Calu3 (cell line): ENCODE measurements around the gene FBXO42. TPM values are rescaled to one million over a fixed set of nuclear protein-coding genes. Genes with fewer than 3 reads are reported as not detected.

Experiments used
- BruUV-seq: library from RNA; stranded (reverse); fragments of 400-500 nt; replicated peaks from 2 replicates; lab custom pipeline; 2021; lab: Mats Ljungman, UMichigan
- CTCF ChIA-PET: fragments of 300-600 bp; sonication (Branson Sonifier 250); formaldehyde crosslinking; loops from one replicate; lab custom pipeline; 2022; ENCODE audit warnings: antibody characterized with exemption; lab: Charles Lee
- DNase-seq: peaks from one replicate; pipeline ENCODE4 v3.0.0; 2022
- H3K27ac Mint-ChIP-seq: one replicate; pipeline ENCODE4 v1.8.0; 2022; ENCODE audit warnings: mixed read lengths; ENCODE audit not compliant: unreplicated experiment
- H3K27me3 Mint-ChIP-seq: one replicate; pipeline ENCODE4 v1.8.0; 2022; ENCODE audit warnings: mixed read lengths; ENCODE audit not compliant: unreplicated experiment
- H3K36me3 Mint-ChIP-seq: one replicate; pipeline ENCODE4 v1.8.0; 2022; ENCODE audit warnings: mild to moderate bottlenecking, moderate library complexity, mixed read lengths; ENCODE audit not compliant: insufficient read depth, unreplicated experiment
- H3K4me1 Mint-ChIP-seq: one replicate; pipeline ENCODE4 v1.8.0; 2022; ENCODE audit warnings: mild to moderate bottlenecking, low read depth, mixed read lengths; ENCODE audit not compliant: unreplicated experiment
- H3K4me3 Mint-ChIP-seq: one replicate; pipeline ENCODE4 v1.8.0; 2022; ENCODE audit warnings: mild to moderate bottlenecking, low read depth, moderate library complexity, mixed read lengths; ENCODE audit not compliant: unreplicated experiment
- H3K9me3 Mint-ChIP-seq: one replicate; pipeline ENCODE4 v1.8.0; 2022; ENCODE audit warnings: low read depth, mixed read lengths; ENCODE audit not compliant: unreplicated experiment
- CTCF ChIP-seq: fragments of 200-600 bp; IDR thresholded peaks from one replicate; pipeline ENCODE4 v1.8.0; 2022; ENCODE audit warnings: antibody characterized with exemption; ENCODE audit not compliant: unreplicated experiment
- intact Hi-C: fragments of 100-400 bp; cut with micrococcal nuclease; formaldehyde crosslinking; loops from one replicate; pipeline ENCODE4 v1.10.0; 2022; ENCODE audit not compliant: unreplicated experiment
- total RNA-seq: library from RNA; stranded (reverse); gene quantifications from 2 replicates; pipeline ENCODE4 v1.2.3, GENCODE V29; 2022

Gene FBXO42
- total RNA-seq, 1 experiment from 2014 or later: 10.6 TPM

DNA sequence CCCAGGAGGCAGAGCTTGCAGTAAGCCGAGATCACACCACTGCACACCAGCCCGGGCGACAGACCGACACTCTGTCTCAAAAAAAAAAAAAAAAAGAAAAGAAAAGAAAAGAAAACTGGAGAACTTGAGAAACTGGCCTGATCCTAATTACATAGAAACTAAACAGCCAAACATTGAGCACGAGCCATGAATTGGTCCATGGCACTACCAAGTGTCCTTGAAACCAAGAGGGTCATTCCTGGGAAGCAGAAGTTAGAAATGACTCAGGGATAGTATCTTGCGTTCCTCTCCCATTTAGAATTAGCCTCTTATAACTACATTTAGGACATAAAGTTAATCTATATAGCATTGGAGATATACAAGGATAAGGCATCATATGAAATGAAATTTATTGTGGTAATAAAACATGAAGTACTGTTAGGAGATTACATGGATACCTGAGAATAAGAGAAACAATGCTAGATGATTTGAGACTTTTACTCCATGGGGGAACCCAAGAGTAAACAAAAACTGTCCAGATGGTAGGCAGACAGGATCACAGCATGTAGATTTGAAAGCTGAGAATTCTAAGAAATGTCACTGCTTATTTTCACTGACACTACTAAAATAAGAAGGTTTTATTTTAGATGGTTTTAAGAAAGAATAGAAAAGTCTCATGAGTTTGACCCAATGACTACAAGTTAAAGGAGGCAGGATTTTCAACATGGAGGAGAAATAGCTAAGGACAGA, 75.8 kb downstream of the FBXO42 start:
- Mint-ChIP-seq H3K27ac (no peak overlapping the region), H3K9me3 (no peaks in the 10 kb centered on the region), H3K4me3 (no peak overlapping the region), H3K36me3 (peaks cover 4% of the 10 kb centered on the region), H3K27me3 (no peaks in the 10 kb centered on the region), H3K4me1 (no peaks in the 10 kb centered on the region)
- TF ChIP-seq CTCF: no peak
- no peak for DNase-seq
- intact Hi-C loops: no loop called here
- CTCF ChIA-PET: interaction anchor here (0.6 kb wide), 1 partner anchor 18 kb away, joined by 3 read pairs; no protein-coding TSS in a partner anchor
- no TSS peak for BruUV-seq

DNA sequence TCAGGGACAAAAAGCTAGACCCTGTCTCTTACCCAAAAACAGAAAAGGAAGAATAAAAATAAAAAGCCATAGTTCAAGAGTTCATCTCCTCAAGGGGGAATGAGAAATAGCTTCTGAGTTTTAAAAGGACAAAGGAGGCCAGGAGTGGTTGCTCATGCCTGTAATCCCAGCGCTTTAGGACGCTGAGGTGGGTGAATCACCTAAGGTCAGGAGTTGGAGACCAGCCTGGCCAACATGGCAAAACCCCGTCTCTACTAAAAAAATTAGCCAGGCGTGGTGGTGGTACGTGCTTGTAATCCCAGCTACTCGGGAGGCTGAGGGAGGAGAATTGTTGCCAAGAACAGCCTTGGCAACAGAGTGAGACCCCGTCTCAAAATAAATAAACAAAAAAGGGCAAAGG, 76.7 kb downstream of the FBXO42 start:
- CTCF ChIA-PET: interaction anchor here (0.6 kb wide), 1 partner anchor 18 kb away, joined by 3 read pairs; no protein-coding TSS in a partner anchor
- no peak for DNase-seq
- Mint-ChIP-seq H3K36me3 (peaks cover 4% of the 10 kb centered on the region), H3K27ac (no peak overlapping the region), H3K4me1 (peaks cover 7% of the 10 kb centered on the region), H3K4me3 (no peak overlapping the region), H3K27me3 (no peaks in the 10 kb centered on the region), H3K9me3 (no peaks in the 10 kb centered on the region)
- intact Hi-C loops: no loop called here
- TF ChIP-seq CTCF: no peak
- no TSS peak for BruUV-seq

- intact Hi-C loops: no loop called here
- peaks cover 15% of the 10 kb centered on the region for H3K4me1 Mint-ChIP-seq
- CTCF ChIA-PET: no interaction called here
- no peak overlapping the region for H3K4me3 Mint-ChIP-seq
- no peak overlapping the region for H3K27ac Mint-ChIP-seq
- TF ChIP-seq CTCF: no peak
- H3K36me3 Mint-ChIP-seq: no peaks in the 10 kb centered on the region
- DNase-seq: no peak
- no peaks in the 10 kb centered on the region for H3K27me3 Mint-ChIP-seq
- H3K9me3 Mint-ChIP-seq: no peaks in the 10 kb centered on the region
- no TSS peak for BruUV-seq
Measured at GRCh38 chr1:16267690-16268180, 84.5 kb downstream of the FBXO42 start.

DNA sequence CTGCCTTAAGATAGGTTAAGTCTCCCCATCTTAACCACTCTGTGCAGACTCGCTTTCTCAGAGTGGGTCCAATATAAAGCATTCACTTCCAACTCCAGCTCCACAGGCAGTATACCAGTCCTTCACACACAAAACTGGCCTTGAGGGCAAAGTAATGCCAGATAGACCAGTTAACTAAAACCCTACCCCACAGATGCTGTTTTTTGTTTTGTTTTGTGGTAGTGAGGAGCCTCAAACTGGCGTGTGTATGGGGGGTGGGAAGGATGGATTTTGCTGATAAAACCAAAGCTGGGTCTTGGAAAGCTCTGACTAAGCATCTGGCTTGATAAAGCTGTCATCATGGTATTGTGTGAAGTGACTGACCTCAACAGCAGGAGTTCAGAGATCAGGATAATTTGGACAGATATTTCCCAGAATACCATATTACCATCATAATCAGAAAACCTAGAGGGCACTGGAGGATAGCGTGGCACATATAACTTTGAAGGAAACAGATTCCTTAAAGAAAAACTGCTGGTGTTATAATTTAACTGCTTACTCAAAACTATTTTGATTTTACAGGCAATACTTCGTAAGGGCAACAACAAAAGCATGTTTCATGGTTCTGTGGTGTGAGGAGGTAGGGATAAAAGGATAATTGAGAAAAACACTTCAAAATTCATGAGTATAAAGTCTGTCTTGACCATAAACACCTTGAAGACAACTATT, 85.7 kb downstream of the FBXO42 start:
- no TSS peak for BruUV-seq
- intact Hi-C loops: no loop called here
- no peak for TF ChIP-seq CTCF
- CTCF ChIA-PET: no interaction called here
- DNase-seq: no peak
- no peaks in the 10 kb centered on the region for H3K27me3 Mint-ChIP-seq
- no peak overlapping the region for H3K27ac Mint-ChIP-seq
- H3K4me3 Mint-ChIP-seq: no peak overlapping the region
- H3K4me1 Mint-ChIP-seq: peaks cover 15% of the 10 kb centered on the region
- no peaks in the 10 kb centered on the region for H3K9me3 Mint-ChIP-seq
- H3K36me3 Mint-ChIP-seq: no peaks in the 10 kb centered on the region
